NK-92 (cell line): Measurements from ENCODE around the gene KCNQ1.

Experiments
- DNase-seq: peaks from one replicate; lab custom pipeline; 2025; ENCODE audit not compliant: unreplicated experiment; lab: John Stamatoyannopoulos, UW

KCNQ1 gene

DNA sequence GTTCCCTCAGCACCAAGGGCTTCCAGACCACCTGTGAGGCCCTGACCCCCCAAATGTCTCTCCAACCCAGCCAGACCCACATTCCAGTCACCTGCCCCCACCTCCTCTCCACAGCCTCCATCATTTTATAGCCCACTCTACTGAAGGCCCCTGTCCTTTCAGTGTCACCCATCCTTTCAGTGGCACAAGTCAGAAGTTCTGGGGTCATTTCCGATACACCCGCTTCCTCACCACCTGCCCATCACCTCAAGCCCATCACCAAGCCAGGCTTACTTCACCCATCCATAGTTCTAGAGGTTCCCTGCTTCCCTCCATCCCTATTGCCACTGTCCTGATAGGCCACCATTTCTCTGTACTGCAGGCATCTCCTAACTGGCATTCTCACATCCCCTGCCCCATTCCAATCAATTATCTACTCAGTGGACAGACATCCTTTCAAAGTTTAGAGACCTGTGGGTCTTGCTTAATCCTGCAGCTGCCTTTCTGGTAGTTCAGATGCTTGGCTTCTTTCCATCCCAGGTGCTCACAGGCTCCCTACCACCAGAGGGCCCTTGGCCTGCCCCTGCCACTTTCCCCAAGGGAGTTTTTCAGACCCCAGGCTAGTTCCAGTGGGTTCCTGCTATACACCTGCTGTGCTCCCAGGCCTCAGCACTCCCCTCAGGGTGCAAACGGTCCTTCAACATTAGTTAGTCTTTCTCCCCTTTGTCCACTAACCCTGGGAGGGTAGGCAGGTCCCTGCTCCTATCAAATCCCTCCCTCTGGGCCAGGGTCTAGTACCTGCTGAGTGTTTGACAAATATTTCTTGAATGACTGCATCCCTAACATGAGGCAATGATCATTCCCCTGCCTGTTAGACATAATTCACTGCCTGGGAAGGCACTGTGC is 247.4 kb downstream of the KCNQ1 start:
- DNase-seq: no peak

DNA sequence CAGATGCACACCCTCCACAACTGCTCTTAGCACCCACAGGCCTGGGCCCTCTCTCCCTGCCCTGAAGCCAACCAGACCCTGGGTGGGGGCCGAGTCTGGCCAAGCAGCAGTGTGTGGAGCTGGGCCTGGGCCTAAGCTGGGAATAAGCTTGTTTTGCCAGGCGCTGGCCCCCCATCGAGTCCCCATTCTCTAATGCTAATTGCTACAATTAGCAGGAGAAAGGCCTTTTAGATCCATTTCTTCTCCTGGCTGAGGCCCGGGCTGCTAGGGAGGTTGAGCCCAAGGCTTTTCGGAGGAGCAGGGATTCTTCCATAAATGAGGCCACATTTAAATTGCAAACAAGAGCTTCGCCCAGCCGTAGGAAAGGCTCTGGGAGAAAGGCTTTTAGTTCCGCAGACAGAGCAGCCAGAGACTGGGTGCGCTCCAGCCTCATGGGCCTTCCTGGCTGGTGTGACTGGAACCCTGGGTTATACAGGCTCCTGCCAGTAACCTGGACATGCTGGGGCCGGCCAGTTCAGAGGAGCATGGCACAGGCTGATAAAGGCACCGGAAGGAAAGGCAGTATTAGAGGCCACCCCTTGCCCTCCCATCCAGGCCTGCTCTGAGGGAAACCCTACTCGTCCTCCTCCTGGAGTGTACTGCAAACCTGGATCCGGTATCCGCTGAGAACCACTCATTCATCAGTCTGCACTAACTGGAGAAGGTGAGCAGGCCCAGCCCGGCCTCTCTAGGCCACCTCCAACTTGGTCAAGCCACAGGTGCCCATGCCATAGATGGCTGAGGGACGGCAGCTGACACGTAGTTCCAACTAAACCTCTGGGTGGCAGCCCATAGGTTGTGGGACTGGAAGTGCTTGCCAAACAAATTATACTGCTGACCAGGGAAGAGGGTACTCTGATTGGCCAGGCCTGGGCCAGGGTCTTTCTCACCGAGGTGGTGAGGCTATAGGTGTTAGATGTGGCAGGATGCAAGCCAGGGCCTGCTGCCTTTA is 248.8 kb downstream of the KCNQ1 start:
- no peak for DNase-seq

DNA sequence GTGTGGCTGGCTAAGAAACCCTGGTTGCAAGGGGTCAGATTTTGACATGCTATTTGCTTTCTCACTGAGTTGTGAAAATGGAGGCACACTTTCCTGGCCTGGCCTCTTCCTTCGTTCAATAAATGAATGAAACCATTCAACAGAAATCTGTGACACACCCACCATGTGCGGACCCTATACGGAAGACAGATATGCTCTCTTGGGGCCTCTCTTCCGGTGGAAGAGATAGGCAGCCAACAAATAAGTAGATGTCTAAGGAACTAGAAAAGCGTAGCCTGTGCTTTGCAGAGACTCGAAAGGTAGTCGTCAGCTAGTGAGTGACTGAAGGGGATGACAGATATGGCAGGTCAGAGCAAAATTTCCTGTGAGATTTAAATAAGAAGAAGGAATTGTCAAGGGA is 249.7 kb downstream of the KCNQ1 start:
- DNase-seq: no peak

DNA sequence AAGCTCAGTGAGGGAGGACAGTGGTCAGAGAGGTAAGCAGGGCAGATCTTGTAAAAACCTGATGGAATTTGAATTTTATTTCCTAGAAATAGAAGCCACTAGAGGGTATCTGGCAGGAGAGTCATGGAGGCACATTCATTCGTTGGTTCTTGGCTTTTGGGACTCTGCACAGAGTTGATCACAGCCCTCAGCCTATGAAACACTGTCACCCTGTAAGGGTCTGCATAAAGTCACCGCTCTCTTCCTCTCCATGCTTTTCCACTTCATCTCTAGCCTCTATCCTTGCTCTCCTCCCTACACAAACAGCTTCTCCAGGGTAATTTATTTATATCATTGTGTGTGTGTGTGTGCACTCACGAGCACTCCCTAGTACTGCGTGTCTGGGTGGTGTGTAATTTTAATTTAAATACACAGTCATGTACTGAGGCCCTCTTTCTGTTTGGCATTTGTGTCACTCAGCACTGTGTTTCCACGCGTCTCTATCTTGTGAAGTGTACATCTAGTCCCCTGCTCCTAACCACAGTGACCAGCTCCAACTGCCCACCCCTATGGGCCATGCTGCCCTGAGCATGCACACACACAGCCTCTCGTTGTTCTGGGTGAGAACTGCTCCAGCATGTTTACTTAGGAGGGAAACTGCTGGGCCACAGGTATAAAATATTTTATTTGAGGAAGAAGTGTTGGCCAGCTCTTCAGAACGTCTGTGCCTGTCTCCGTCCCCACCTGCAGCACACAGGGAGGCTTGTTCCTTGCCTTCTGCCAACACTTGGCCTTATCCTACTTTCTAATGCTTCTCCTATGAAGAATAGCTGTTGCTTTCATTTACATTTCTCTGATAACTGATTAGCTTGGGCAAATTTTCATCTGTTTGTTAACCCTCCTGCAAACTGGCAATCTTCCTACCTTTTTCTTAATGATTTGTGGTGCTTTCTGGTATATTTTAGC is 250.5 kb downstream of the KCNQ1 start:
- no peak for DNase-seq

DNA sequence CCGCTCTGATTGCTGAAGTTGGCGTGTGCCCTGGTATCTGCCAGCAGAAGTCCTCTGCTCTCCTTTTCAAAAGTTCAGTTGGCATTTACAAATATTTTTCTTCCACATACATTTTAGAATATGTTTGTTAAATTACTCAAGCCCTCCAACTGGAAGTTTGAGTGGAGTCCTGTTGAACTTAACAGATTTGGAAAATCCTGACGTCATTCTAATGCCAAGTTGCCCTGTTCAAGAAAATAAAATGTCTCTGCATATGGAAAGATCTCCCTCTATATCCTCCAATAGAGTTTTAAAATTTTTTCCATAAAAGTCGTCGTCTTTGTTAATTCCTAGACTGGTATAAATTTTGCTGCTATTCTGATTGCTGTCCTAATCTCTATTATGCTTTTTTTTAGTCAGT is 251.6 kb downstream of the KCNQ1 start:
- no peak for DNase-seq

DNA sequence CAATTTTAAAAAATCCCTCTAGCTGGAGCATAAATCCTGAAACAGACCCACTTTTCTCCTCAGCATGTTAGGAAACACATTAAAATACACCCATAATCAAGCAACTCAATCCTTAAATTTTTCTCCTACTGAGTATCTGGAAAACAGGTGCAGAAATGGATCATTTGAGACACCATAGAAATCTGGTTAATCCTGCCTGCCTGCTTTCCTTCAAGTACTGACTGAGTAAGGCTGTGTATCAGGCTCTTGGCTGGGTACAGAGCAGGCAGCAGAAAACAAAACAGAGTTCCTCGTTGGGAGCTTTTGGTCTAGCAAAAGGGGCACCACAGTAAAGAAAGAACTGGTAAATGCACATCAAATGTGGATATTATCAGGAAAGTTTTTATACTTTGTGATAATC is 253.1 kb downstream of the KCNQ1 start:
- no peak for DNase-seq

DNA sequence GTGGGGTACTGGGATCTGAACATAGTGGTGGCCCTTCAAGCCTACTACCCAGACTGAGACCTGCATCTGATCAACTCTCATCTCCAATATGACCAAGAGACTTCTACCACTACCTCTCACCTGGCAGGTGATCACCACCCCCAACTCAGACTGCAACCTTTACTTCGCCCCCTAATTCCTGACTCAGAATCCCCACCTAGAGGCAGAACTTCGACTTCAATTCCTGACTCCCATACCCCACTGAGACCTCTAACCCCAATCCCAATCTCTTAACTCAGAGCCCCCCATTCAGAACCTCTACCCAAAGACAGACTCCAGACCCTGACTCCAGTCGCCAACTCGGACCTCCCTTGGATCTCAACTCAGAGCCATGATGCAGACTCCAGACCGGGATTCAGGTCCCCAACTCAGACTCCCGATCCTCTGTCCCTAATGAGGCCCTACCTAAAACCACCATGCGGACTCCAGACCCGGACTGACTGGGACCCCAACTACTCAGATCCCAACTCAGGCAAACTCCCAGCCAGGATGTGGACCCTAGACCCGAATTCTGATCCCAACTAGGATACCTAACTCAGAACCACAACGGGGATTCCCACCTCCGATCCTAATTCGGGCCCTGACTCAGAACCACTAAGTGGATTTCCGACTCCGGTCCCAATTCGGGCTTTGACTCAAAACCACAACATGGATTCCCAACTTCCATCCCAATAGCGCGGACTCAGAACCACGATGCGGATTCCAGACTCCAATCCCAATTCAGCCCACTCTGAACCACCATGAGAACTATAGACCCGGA is 253.8 kb downstream of the KCNQ1 start:
- no peak for DNase-seq

DNA sequence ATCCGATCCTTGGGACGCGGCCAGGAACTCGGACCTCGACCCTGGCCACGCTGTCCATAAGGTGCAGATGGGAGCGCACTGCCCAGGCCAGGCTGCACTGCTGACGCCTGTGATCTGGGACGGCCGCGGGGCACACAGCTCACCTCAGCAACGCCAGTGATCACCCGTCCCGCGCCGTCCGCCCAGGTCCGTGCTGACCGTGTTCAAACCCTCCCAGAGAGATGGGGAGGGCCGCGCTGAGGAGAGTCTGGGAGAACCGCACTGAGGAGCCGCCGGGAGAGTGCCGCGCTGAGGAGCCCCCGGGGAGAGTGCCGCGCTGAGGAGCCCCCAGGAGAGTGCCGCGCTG is 254.3 kb downstream of the KCNQ1 start:
- no peak for DNase-seq

DNA sequence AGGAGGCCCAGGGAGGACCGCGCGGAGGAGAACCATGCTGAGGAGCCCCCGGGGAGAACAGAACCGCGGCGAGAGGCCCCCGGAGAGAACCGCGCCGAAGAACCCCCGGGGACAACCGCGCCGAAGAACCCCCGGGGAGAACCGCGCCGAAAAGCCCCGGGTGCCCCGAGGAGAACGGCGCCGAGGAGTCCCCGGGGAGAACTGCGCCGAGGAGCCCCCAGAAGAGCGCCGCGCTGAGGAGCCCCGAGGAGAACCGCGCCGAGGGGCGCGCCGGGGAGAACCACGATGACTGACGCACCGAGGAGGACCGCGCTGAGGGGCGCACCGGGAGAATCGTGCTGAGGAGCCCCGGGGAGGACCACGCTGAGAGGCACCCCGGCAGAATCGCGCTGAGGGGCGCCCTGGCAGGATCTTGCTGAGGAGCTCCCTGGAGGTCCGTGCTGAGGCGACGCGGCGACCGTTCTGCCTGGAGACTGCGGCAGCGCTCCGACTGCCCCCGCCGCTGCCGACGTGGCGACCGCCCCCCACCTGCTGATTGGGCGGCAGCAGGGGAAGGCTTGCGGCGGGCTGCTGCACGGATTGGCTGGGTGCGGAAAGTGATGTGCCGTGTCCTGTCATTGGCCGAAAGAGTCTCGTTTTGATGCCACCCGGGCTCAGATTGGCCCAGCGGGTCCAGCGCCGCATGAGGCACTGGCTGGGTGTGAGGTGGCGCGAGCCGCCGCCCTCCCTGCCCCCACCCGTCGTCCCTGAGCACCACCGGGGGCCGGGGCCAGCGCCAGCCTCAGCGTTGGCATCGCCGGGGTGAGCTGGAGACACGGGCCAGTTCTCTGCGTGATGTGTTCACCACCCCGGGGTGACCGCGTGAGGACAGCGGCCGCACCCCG is 255.0 kb downstream of the KCNQ1 start, which contains the start of gene KCNQ1OT1:
Gene KCNQ1OT1, minus strand, starts transcription at position 464 of the 884 bp plus-strand sequence.
- DNase-seq: no peak

DNA sequence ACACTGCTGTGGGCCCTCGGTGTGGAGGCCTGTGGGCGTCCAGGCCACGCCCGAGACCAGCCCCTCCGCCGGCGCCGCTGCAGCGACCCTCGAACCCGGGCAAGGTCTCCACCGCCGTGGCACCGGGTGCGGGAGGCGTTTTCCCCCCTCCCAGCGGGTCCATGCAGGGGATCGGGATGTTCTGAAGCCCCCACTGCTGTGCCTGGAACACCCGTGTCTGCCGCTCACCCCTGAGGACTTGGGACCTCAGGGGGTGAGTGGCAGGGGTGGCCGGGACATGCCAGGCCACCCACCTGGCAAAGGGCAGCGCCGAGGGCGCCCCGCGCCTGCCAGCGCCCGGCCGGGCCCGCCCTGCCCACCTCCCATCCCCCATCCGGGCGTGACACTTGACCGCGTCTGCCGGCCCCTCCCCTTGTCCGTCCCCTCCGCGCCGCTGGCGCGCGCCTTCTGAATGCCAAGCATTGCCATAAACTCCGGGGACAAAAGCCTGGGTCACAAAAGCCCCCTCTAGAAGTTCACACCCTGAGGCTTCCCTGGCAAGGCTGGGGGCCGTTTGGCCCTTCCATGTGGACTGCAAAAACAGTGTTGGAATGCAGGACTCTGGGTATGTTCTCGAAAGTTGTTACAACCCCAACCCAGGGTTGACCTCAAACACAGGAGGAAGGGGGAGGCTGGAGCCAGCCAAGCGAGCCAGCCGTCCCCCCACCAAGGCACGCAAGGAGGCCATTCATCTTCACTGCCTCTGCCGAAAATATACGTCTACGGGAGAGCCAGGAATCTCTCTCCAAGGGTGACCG is 255.8 kb downstream of the KCNQ1 start:
- no peak for DNase-seq

DNA sequence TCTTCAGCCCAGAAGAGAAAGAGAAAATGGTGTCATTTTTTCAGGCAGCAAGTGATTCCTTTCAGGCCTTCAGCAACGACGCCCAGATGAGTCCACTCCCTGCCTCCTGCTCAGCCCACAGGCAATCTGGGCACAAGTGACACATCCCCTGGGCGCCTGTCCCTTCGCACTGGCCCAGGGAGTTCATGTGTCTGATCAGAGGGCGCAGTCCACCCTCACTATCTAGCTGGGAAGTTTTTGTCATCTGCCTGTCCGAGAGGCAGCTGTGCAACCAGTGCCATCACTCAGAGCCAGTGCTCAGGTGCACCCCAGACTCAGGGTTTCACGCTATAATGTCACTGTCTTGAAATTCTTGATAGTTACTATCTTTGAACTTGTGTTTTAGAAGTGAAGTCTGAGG is 256.4 kb downstream of the KCNQ1 start:
- DNase-seq: no peak

DNA sequence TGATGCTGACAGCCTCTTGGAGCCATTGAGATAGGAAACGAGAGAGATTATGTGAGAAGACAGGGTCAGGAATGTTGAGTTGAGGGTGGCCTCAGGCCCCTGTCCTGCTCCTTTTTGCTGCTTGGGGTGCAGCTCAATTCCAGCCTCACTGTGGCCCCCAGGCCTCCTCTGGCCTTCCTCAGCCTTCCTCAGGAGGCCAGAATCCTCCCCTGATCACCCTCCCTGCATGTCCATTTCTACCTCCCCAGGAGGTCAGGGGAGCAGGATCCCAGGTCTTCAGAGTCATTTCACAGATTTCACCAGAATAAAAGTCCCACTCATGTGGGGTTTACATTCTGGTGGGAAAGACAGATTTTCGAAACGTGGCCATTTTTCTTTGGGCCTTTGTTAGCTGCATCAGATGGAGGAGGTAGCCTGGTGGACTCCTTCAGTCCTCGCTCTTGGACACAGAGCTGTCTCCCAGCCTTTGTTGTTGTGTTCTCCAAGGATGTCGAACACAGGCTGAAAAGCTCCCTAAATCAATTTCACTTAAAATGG is 257.2 kb downstream of the KCNQ1 start:
- no peak for DNase-seq

DNA sequence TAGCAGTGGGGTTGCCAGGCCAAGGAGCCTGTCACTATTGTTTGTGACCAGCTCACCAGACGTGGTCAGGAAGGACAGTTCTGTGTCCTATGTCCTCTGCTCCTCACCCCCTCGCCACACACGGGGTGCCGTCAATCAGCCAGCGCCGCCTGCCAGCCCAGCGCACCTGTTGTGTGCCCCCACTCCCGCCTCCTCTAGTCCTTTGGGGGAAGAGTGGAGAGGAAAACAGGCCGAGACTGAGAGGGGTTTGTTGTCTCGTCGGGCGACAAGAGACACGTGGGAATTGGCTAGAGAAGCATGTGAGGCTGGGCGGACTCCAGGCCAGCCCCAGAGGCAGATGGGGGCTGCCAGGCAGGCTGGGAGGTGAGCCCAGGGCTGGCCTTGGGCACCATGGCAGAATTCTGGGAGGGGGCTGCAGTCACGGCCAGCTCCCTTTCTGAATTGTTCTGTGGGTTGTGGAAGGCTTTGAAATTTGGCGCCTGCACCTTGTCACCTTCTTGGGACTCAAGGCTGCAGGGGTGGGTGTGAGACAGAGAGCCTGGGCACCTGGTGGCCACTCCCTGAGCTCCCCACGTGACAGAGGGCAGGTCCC is 258.1 kb downstream of the KCNQ1 start:
- DNase-seq: no peak

DNA sequence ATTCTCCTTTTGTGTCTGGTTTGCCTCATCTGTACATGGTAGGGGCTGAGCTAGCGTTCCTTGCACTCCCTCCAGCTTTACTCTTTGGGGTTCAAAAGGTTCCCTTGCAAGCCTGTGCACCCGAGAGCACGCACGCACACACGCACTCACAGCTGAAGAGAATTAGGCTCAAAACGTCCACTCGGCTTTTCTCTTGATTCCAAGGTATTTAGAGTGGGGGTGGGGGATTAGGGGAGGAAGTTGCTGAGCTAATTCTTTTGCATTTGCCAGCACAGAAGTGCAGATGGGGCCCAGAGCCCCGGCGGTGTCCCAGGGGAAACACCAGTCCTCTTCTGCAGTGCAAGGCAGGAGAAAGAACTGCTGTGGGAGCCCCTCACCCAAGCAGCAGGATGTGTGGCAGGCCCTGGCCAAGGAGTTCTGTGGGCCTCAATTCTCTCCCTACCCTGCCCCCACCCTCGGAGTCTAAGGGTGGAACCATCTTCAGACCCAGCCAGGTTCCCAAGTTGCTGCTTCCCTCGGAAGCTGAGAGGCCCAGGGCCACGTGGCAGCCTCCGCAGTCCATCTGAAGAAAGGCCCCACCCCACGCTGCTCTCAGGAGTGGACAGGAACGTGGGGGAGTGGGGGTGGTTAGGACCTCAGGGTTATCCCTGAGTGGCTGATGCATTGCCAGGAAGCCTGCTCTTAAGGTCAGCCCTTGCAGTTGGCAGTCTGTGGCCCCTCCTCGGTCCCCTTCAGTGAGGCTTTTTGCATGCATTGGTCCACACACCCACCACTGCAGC is 258.7 kb downstream of the KCNQ1 start:
- no peak for DNase-seq

DNA sequence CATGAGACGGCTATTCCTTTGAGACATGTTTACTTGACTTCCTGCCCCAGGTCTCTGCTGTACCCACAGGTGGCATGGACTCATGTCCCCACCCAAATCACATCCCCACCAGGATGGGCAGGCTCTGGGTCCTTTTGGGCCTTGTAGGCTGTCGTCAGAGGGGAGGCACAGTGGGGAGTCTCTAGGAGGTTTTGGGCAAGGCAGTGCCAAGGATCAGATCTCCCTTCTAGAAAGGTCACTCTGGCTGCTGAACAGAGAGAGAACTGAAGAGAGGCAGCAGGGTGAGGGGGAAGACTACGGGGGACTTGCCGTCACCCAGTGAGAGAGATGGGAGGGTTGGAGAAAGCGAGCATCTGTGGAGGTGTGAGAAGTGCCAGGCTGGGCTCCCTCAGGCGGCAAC is 259.5 kb downstream of the KCNQ1 start:
- no peak for DNase-seq

DNA sequence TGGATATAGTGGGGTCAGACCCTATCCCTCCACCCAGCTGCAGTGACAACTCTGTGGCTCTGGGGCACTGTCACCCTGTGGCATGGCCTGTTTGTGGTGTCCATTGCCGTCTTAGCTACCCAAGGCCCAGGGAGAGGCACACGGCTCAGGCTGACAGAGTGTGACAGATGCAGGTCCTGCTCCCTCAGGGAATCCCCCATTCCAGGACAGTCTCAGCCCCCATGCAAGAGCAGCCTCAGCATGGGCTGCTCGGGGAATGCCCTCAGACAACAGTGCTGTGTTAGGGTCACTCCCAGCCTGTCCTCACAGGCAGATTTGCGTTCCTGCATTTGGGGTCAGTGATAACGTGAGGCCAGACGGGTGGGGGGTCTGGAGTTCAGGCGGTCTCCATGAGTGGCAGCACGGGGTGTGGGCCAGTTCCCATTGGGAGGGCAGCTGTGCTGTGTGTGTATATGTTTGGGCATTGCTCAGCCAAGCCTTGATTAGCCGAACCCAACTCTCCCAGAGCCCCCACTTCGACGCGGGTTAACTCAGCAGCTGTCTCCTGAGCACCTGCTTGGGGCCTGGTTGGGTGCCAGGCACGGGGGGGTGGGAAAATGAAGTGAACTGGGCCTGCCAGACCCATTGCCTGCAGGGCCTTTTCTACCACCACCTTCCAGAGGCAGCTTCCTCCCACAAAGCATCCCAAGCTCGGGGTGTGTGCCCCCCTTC is 260.2 kb downstream of the KCNQ1 start:
- DNase-seq: no peak
